ENCODE results near the gene TNRC18.
"Not testable (repeated sequence)": the region's sequence is repeated elsewhere in the genome, so short reads cannot be mapped to it uniquely, and the experiment has no call there.

TNRC18 gene

GRCh38 chr7:5380350-5381070 is 43.1 kb downstream of the TNRC18 start:
- Histone ChIP-seq H3K4me1 (ENCODE audit: control insufficient read depth, low read depth, low read length) (peaks cover 8% of the 10 kb centered on the region), H3K27me3 (ENCODE audit: control insufficient read depth, insufficient read depth, low read length) (no peaks in the 10 kb centered on the region), H3K36me3 (ENCODE audit: control insufficient read depth, low read depth, low read length) (no peaks in the 10 kb centered on the region), H3K9me3 (ENCODE audit: control insufficient read depth, low read depth, low read length) (no peaks in the 10 kb centered on the region), H3K9ac (ENCODE audit: low read length) (no peak overlapping the region), H3K4me3 (ENCODE audit: low read length) (no peak overlapping the region), H3K27ac (ENCODE audit: low read length) (no peak overlapping the region)

GRCh38 chr7:5379546-5379945 is 44.1 kb downstream of the TNRC18 start:
- Histone ChIP-seq H3K4me1 (ENCODE audit: control insufficient read depth, low read depth, low read length) (peaks cover 8% of the 10 kb centered on the region), H3K27ac (ENCODE audit: low read length) (no peak overlapping the region), H3K4me3 (ENCODE audit: low read length) (no peak overlapping the region), H3K9me3 (ENCODE audit: control insufficient read depth, low read depth, low read length) (no peaks in the 10 kb centered on the region), H3K36me3 (ENCODE audit: control insufficient read depth, low read depth, low read length) (no peaks in the 10 kb centered on the region), H3K9ac (ENCODE audit: low read length) (no peak overlapping the region), H3K27me3 (ENCODE audit: control insufficient read depth, insufficient read depth, low read length) (no peaks in the 10 kb centered on the region)

- H3K9me3 ChIP-seq (ENCODE audit: control insufficient read depth, low read depth, low read length), result no peaks in the 10 kb centered on the region
- H3K36me3 ChIP-seq (ENCODE audit: control insufficient read depth, low read depth, low read length), result no peaks in the 10 kb centered on the region
- H3K27me3 ChIP-seq (ENCODE audit: control insufficient read depth, insufficient read depth, low read length), result no peaks in the 10 kb centered on the region
- H3K9ac ChIP-seq (ENCODE audit: low read length), result no peak overlapping the region
- H3K4me3 ChIP-seq (ENCODE audit: low read length), result no peak overlapping the region
- H3K4me1 ChIP-seq (ENCODE audit: control insufficient read depth, low read depth, low read length), result peaks cover 8% of the 10 kb centered on the region
- H3K27ac ChIP-seq (ENCODE audit: low read length), result no peak overlapping the region
These were observed 45.8 kb downstream of the TNRC18 start for GRCh38 chr7:5377816-5378215.

GRCh38 chr7:5377279-5377678 is 46.4 kb downstream of the TNRC18 start:
- no peaks in the 10 kb centered on the region for H3K36me3 ChIP-seq (ENCODE audit: control insufficient read depth, low read depth, low read length)

GRCh38 chr7:5375925-5376324 is 47.7 kb downstream of the TNRC18 start:
- H3K4me1 ChIP-seq (ENCODE audit: control insufficient read depth, low read depth, low read length), result no peaks in the 10 kb centered on the region
- H3K9ac ChIP-seq (ENCODE audit: low read length), result no peak overlapping the region
- no peak overlapping the region for H3K27ac ChIP-seq (ENCODE audit: low read length)
- no peaks in the 10 kb centered on the region for H3K36me3 ChIP-seq (ENCODE audit: control insufficient read depth, low read depth, low read length)
- no peak overlapping the region for H3K4me3 ChIP-seq (ENCODE audit: low read length)
- H3K27me3 ChIP-seq (ENCODE audit: control insufficient read depth, insufficient read depth, low read length), result no peaks in the 10 kb centered on the region
- H3K9me3 ChIP-seq (ENCODE audit: control insufficient read depth, low read depth, low read length), result no peaks in the 10 kb centered on the region

More at GRCh38 chr7:5377279-5377678, 46.4 kb downstream of the TNRC18 start:
- Histone ChIP-seq H3K4me3 (ENCODE audit: low read length) (no peak overlapping the region), H3K9ac (ENCODE audit: low read length) (no peak overlapping the region), H3K27me3 (ENCODE audit: control insufficient read depth, insufficient read depth, low read length) (no peaks in the 10 kb centered on the region), H3K27ac (ENCODE audit: low read length) (no peak overlapping the region), H3K4me1 (ENCODE audit: control insufficient read depth, low read depth, low read length) (peaks cover 4% of the 10 kb centered on the region), H3K9me3 (ENCODE audit: control insufficient read depth, low read depth, low read length) (no peaks in the 10 kb centered on the region)

GRCh38 chr7:5374464-5374863 is 49.2 kb downstream of the TNRC18 start:
- no peaks in the 10 kb centered on the region for H3K27me3 ChIP-seq (ENCODE audit: control insufficient read depth, insufficient read depth, low read length)
- no peak overlapping the region for H3K4me3 ChIP-seq (ENCODE audit: low read length)
- no peaks in the 10 kb centered on the region for H3K4me1 ChIP-seq (ENCODE audit: control insufficient read depth, low read depth, low read length)
- no peaks in the 10 kb centered on the region for H3K36me3 ChIP-seq (ENCODE audit: control insufficient read depth, low read depth, low read length)
- no peak overlapping the region for H3K27ac ChIP-seq (ENCODE audit: low read length)
- H3K9ac ChIP-seq (ENCODE audit: low read length), result no peak overlapping the region
- no peaks in the 10 kb centered on the region for H3K9me3 ChIP-seq (ENCODE audit: control insufficient read depth, low read depth, low read length)

- no peaks in the 10 kb centered on the region for H3K27me3 ChIP-seq (ENCODE audit: control insufficient read depth, insufficient read depth, low read length)
- no peaks in the 10 kb centered on the region for H3K4me1 ChIP-seq (ENCODE audit: control insufficient read depth, low read depth, low read length)
- H3K27ac ChIP-seq (ENCODE audit: low read length), result no peak overlapping the region
- H3K4me3 ChIP-seq (ENCODE audit: low read length), result no peak overlapping the region
- H3K9ac ChIP-seq (ENCODE audit: low read length), result no peak overlapping the region
- no peaks in the 10 kb centered on the region for H3K9me3 ChIP-seq (ENCODE audit: control insufficient read depth, low read depth, low read length)
- H3K36me3 ChIP-seq (ENCODE audit: control insufficient read depth, low read depth, low read length), result no peaks in the 10 kb centered on the region
These were observed 50.3 kb downstream of the TNRC18 start for GRCh38 chr7:5373300-5373699.

GRCh38 chr7:5370454-5371353 is 52.9 kb downstream of the TNRC18 start:
- Histone ChIP-seq H3K36me3 (ENCODE audit: control insufficient read depth, low read depth, low read length) (no peaks in the 10 kb centered on the region), H3K9ac (ENCODE audit: low read length) (no peak overlapping the region), H3K27me3 (ENCODE audit: control insufficient read depth, insufficient read depth, low read length) (no peaks in the 10 kb centered on the region), H3K4me3 (ENCODE audit: low read length) (no peak overlapping the region), H3K9me3 (ENCODE audit: control insufficient read depth, low read depth, low read length) (no peaks in the 10 kb centered on the region), H3K27ac (ENCODE audit: low read length) (no peak overlapping the region), H3K4me1 (ENCODE audit: control insufficient read depth, low read depth, low read length) (no peaks in the 10 kb centered on the region)

GRCh38 chr7:5367661-5368060 is 56.0 kb downstream of the TNRC18 start:
- no peaks in the 10 kb centered on the region for H3K36me3 ChIP-seq (ENCODE audit: control insufficient read depth, low read depth, low read length)
- H3K27me3 ChIP-seq (ENCODE audit: control insufficient read depth, insufficient read depth, low read length), result no peaks in the 10 kb centered on the region
- no peak overlapping the region for H3K27ac ChIP-seq (ENCODE audit: low read length)
- no peak overlapping the region for H3K9ac ChIP-seq (ENCODE audit: low read length)
- H3K4me3 ChIP-seq (ENCODE audit: low read length), result no peak overlapping the region
- H3K9me3 ChIP-seq (ENCODE audit: control insufficient read depth, low read depth, low read length), result no peaks in the 10 kb centered on the region
- no peaks in the 10 kb centered on the region for H3K4me1 ChIP-seq (ENCODE audit: control insufficient read depth, low read depth, low read length)

- H3K9ac ChIP-seq (ENCODE audit: low read length); H3K36me3 ChIP-seq (ENCODE audit: control insufficient read depth, low read depth, low read length); H3K4me1 ChIP-seq (ENCODE audit: control insufficient read depth, low read depth, low read length); H3K9me3 ChIP-seq (ENCODE audit: control insufficient read depth, low read depth, low read length); H3K4me3 ChIP-seq (ENCODE audit: low read length); H3K27ac ChIP-seq (ENCODE audit: low read length); H3K27me3 ChIP-seq (ENCODE audit: control insufficient read depth, insufficient read depth, low read length): not testable (repeated sequence)
These were observed 57.5 kb downstream of the TNRC18 start for GRCh38 chr7:5365976-5366625.

- Histone ChIP-seq H3K9ac (ENCODE audit: low read length) (no peak overlapping the region), H3K27me3 (ENCODE audit: control insufficient read depth, insufficient read depth, low read length) (no peaks in the 10 kb centered on the region), H3K4me1 (ENCODE audit: control insufficient read depth, low read depth, low read length) (no peaks in the 10 kb centered on the region), H3K36me3 (ENCODE audit: control insufficient read depth, low read depth, low read length) (no peaks in the 10 kb centered on the region), H3K27ac (ENCODE audit: low read length) (no peak overlapping the region), H3K4me3 (ENCODE audit: low read length) (no peak overlapping the region), H3K9me3 (ENCODE audit: control insufficient read depth, low read depth, low read length) (no peaks in the 10 kb centered on the region)
These were observed 59.9 kb downstream of the TNRC18 start for GRCh38 chr7:5363729-5364128.
